ENCODE data around the gene MLF2. TPM values are rescaled to one million over a fixed set of nuclear protein-coding genes. Genes with fewer than 3 reads are reported as not detected.

The MLF2 gene
- 100 to 1,000 TPM; 114 to 157 (median 128) TPM for polyA plus RNA-seq (ENCODE audit: insufficient read length in 10 of 10)
- long read RNA-seq, donor 1, transcript MLF2-201 (9 exons, 1,969 nt), result major isoform, 48 of 59 reads
- long read RNA-seq, donor 1, partial matches to known transcripts, result 5 of 59 reads
- long read RNA-seq, donor 1, other reads (novel, unspliced or antisense), result 6 of 59 reads
- long read RNA-seq, donor 2, transcript MLF2-201 (9 exons, 1,969 nt), result major isoform, 41 of 499 reads
- long read RNA-seq, donor 2, partial matches to known transcripts, result 437 of 499 reads
- long read RNA-seq, donor 2, other reads (novel, unspliced or antisense), result 21 of 499 reads
- long read RNA-seq, donor 3, result 0 reads
- long read RNA-seq, donor 4, transcript MLF2-201 (9 exons, 1,969 nt), result major isoform, 36 of 1,730 reads
- long read RNA-seq, donor 4, partial matches to known transcripts, result 1,126 of 1,730 reads
- long read RNA-seq, donor 4, other reads (novel, unspliced or antisense), result 567 of 1,730 reads
- long read RNA-seq, donor 5, transcript MLF2-201 (9 exons, 1,969 nt), result major isoform, 58 of 1,046 reads
- long read RNA-seq, donor 5, partial matches to known transcripts, result 950 of 1,046 reads
- long read RNA-seq, donor 5, other reads (novel, unspliced or antisense), result 38 of 1,046 reads
- long read RNA-seq, donor 6, transcript MLF2-201 (9 exons, 1,969 nt), result major isoform, 49 of 1,031 reads
- long read RNA-seq, donor 6, partial matches to known transcripts, result 951 of 1,031 reads
- long read RNA-seq, donor 6, other reads (novel, unspliced or antisense), result 31 of 1,031 reads
- long read RNA-seq, donor 7, transcript MLF2-201 (9 exons, 1,969 nt), result major isoform, 55 of 63 reads
- long read RNA-seq, donor 7, partial matches to known transcripts, result 6 of 63 reads
- long read RNA-seq, donor 7, other reads (novel, unspliced or antisense), result 0 of 63 reads
- long read RNA-seq, donor 8, transcript MLF2-201 (9 exons, 1,969 nt), result major isoform, 34 of 559 reads
- long read RNA-seq, donor 8, partial matches to known transcripts, result 233 of 559 reads
- long read RNA-seq, donor 8, other reads (novel, unspliced or antisense), result 292 of 559 reads
- long read RNA-seq, donor 9, transcript MLF2-201 (9 exons, 1,969 nt), result major isoform, 7 of 124 reads
- long read RNA-seq, donor 9, partial matches to known transcripts, result 117 of 124 reads
- long read RNA-seq, donor 9, other reads (novel, unspliced or antisense), result 0 of 124 reads

- peak; percentile 99 for DNase-seq
These were observed at the start of gene MLF2 for GRCh38 chr12:6752921-6753771. Gene MLF2 (minus strand): TSS chr12:6753141. CDS start chr12:6752334, 807 bp downstream.

GRCh38 chr12:6799147-6799546, 46.2 kb upstream of the MLF2 start:
- no peak for DNase-seq

GRCh38 chr12:6796576-6796975, 43.6 kb upstream of the MLF2 start:
- DNase-seq, result no peak

GRCh38 chr12:6795088-6795487, 42.1 kb upstream of the MLF2 start:
- no peak for DNase-seq

- DNase-seq, result peak in 2 of 3 donors; percentile 34 to 78
These were observed 39.7 kb upstream of the MLF2 start for GRCh38 chr12:6792522-6793201.

- no peak for DNase-seq
These were observed 39.1 kb upstream of the MLF2 start for GRCh38 chr12:6791931-6792520.

- DNase-seq, result no peak
These were observed 37.7 kb upstream of the MLF2 start for GRCh38 chr12:6790496-6791150.

GRCh38 chr12:6788972-6789924, 36.3 kb upstream of the MLF2 start, which contains the start of gene CD4:
Gene CD4 (plus strand): TSS chr12:6789528. CDS start chr12:6800139, 10,611 bp downstream.
- DNase-seq, result peak in 2 of 3 donors; percentile 38 to 57

GRCh38 chr12:6787309-6787708, 34.4 kb upstream of the MLF2 start:
- no peak for DNase-seq

GRCh38 chr12:6786416-6787094, 33.6 kb upstream of the MLF2 start:
- no peak for DNase-seq

GRCh38 chr12:6784761-6785160, 31.8 kb upstream of the MLF2 start:
- no peak for DNase-seq

- no peak for DNase-seq
These were observed 31.4 kb upstream of the MLF2 start for GRCh38 chr12:6784296-6784695.

- no peak for DNase-seq
These were observed 30.9 kb upstream of the MLF2 start for GRCh38 chr12:6783828-6784227.

GRCh38 chr12:6782850-6783566, 30.1 kb upstream of the MLF2 start:
- no peak for DNase-seq

GRCh38 chr12:6782119-6782518, 29.2 kb upstream of the MLF2 start:
- DNase-seq, result no peak

GRCh38 chr12:6780573-6780972, 27.6 kb upstream of the MLF2 start:
- no peak for DNase-seq
